NOMO-1 (cell line): ENCODE measurements around the gene MGA.

Experiments used
- DNase-seq, 2 experiments: peaks; one replicate each; lab custom pipeline; 2025; ENCODE audit not compliant: unreplicated experiment in 2 of 2; lab: John Stamatoyannopoulos, UW

MGA gene

GRCh38 chr15:41822471-41822870, 162.3 kb downstream of the MGA start:
- no peak for DNase-seq
